ENCODE data around the gene SPATA25.

- no peak for TF ChIP-seq POLR2AphosphoS5 (IDR thresholded peaks at IDR 0.05; ENCODE audit: low read depth, low read length)
- TF ChIP-seq POLR2A (IDR thresholded peaks at IDR 0.05; ENCODE audit: low read depth, low read length) = no peak
- TF ChIP-seq SPI1 (IDR thresholded peaks at IDR 0.05; ENCODE audit: low read depth, low read length) = no peak
- no peak for TF ChIP-seq TAF1 (IDR thresholded peaks at IDR 0.05; ENCODE audit: low read depth, low read length)
- TF ChIP-seq PAX5 (IDR thresholded peaks at IDR 0.05; ENCODE audit: insufficient read depth, low read length, severe bottlenecking) = no peak
Observed at GRCh38 chr20:45861221-45862075, 26.0 kb downstream of the SPATA25 start.

Data from GM12891 (cell line).